ENCODE results near the gene MSLN. TPM values are rescaled to one million over a fixed set of nuclear protein-coding genes. Genes with fewer than 3 reads are reported as not detected.

Gene MSLN
- total RNA-seq, 1 donor from 2014 or later = 0.77 TPM

DNA sequence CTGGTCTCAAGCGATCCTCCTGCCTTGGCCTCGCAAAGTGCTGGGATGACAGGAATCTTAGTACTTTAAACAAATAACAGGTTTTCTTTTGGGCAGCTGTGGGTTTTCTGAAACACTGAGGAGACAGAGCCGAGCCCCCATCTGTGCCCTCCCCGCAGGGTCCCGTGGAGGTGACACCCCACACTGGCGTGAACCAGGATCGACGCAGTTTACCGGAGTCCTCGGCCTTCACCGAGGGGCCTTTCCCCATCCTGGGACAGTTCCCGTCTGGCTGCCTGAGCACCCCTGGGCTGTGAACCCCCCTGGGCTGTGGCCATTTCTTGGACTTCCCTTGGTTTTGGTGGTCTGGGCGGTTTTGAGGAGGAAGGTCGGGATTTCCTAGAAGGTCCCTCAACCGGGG is 55.3 kb downstream of the MSLN start:
- no peaks in the 10 kb centered on the region for H3K4me1 Mint-ChIP-seq (ENCODE audit: unreplicated experiment)

DNA sequence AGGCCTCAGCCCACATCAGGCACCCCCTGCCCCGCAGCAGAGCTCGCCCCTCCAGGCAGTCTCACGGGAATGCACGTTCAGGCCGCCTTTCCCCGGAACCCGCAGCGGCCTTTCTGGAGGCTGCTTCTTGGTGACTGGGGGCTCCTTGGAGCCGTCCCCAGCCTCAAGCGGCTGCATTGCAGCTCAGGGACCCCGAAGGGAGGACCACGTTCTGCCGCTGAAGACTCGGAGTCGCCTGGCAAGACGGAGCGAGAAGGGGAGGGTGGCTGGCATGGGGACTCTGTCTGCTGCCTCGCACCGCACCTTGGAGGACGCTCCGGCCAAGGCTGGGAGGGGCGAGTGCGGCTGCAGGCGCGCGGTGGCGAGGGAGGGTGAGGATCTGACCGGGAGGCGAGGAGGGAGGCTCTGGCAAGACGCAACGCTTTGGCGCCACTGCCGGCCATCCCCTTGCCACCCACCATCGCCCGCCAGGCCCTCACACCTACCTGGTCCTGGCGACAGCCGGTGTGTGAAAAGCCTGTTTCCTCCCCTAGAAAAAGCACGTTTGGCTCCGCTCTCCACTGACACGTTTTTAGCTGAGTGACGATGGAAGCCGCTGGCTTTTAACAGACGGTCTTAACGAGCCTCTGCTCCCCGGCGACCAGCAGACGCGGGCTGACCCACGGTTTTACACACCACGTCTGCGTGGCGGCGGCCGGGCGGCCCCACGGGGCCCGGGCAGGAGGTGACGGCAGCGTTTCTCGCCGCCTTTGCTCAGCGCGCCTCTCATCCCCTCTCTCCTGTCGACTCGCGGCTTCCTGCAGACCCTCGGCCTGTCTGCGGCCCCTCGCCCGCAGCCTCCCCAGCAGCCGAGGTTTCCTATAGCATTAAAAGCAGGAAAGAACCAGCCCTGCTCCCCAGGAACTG is 56.7 kb downstream of the MSLN start:
- Mint-ChIP-seq H3K4me1 (ENCODE audit: unreplicated experiment) (no peaks in the 10 kb centered on the region), H3K27ac (no peak overlapping the region), H3K4me3 (no peak overlapping the region), H3K9me3 (no peaks in the 10 kb centered on the region), H3K36me3 (no peaks in the 10 kb centered on the region), H3K27me3 (peaks cover 20% of the 10 kb centered on the region)
- no peak for DNase-seq (ENCODE audit: extremely low spot score, unreplicated experiment)
- TF ChIP-seq, protein P1, sequence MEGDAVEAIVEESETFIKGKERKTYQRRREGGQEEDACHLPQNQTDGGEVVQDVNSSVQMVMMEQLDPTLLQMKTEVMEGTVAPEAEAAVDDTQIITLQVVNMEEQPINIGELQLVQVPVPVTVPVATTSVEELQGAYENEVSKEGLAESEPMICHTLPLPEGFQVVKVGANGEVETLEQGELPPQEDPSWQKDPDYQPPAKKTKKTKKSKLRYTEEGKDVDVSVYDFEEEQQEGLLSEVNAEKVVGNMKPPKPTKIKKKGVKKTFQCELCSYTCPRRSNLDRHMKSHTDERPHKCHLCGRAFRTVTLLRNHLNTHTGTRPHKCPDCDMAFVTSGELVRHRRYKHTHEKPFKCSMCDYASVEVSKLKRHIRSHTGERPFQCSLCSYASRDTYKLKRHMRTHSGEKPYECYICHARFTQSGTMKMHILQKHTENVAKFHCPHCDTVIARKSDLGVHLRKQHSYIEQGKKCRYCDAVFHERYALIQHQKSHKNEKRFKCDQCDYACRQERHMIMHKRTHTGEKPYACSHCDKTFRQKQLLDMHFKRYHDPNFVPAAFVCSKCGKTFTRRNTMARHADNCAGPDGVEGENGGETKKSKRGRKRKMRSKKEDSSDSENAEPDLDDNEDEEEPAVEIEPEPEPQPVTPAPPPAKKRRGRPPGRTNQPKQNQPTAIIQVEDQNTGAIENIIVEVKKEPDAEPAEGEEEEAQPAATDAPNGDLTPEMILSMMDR (conservative IDR thresholded peaks at IDR 0.05) = no peak

More for the DNA sequence above, 55.3 kb downstream of the MSLN start:
- no peak overlapping the region for H3K4me3 Mint-ChIP-seq
- H3K9me3 Mint-ChIP-seq = no peaks in the 10 kb centered on the region
- DNase-seq (ENCODE audit: extremely low spot score, unreplicated experiment) = no peak
- H3K27me3 Mint-ChIP-seq = peaks cover 26% of the 10 kb centered on the region
- no peaks in the 10 kb centered on the region for H3K36me3 Mint-ChIP-seq
- no peak overlapping the region for H3K27ac Mint-ChIP-seq
- TF ChIP-seq, protein P1 (conservative IDR thresholded peaks at IDR 0.05) = no peak

DNA sequence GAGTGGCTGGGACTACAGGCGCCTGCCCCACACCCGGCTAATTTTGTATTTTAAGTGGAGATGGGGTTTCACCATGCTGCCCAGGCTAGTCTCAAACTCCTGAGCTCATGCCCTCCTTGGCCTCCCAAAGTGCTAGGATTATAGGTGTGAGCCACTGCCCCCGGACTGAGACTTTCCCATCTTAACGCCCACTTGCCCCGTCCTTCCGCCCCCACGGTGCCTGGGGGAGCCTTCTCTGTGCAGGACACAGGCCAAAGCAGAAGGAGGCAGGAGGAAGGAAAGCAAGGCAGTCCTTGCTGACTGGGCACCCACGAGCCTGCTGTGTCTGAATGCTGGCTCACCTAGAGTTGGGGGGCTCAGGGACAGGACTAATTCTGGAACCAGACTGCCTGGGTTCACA is 57.6 kb downstream of the MSLN start:
- Mint-ChIP-seq H3K4me1 (ENCODE audit: unreplicated experiment) (no peaks in the 10 kb centered on the region), H3K9me3 (no peaks in the 10 kb centered on the region), H3K36me3 (no peaks in the 10 kb centered on the region), H3K4me3 (no peak overlapping the region), H3K27ac (no peak overlapping the region), H3K27me3 (peaks cover 12% of the 10 kb centered on the region)
- no peak for DNase-seq (ENCODE audit: extremely low spot score, unreplicated experiment)
- TF ChIP-seq, protein P1 (conservative IDR thresholded peaks at IDR 0.05) = no peak

Small RNAs within 50 kb of the gene (microRNA-seq; reads per million reads assigned to microRNA genes)
- gene MIR662 = not detected

Other genes with a start within 250 kb of the MSLN start
- 50.1 and 52.3 TPM in 2 replicates for gene CAPN15, start 233.0 kb upstream of the MSLN start, total RNA-seq (ENCODE audit: low replicate concordance)
- gene PRR35, start 200.3 kb upstream of the MSLN start, total RNA-seq (ENCODE audit: low replicate concordance) = 0.12 TPM in 2 replicates
- gene NHLRC4, start 193.7 kb upstream of the MSLN start, total RNA-seq (ENCODE audit: low replicate concordance) = 0.52 and 1.4 TPM in 2 replicates
- gene PIGQ, start 190.8 kb upstream of the MSLN start, total RNA-seq (ENCODE audit: low replicate concordance) = 58.2 and 83.5 TPM in 2 replicates
- gene RAB40C, start 170.7 kb upstream of the MSLN start, total RNA-seq (ENCODE audit: low replicate concordance) = 21.4 and 26.5 TPM in 2 replicates
- gene WFIKKN1, start 129.7 kb upstream of the MSLN start, total RNA-seq (ENCODE audit: low replicate concordance) = 0.71 and 9.0 TPM in 2 replicates
- gene METTL26, start 124.4 kb upstream of the MSLN start, total RNA-seq (ENCODE audit: low replicate concordance) = 74.4 and 77.0 TPM in 2 replicates
- gene MCRIP2, start 118.9 kb upstream of the MSLN start, total RNA-seq (ENCODE audit: low replicate concordance) = 36.8 and 39.1 TPM in 2 replicates
- gene WDR90, start 111.4 kb upstream of the MSLN start, total RNA-seq (ENCODE audit: low replicate concordance) = 75.8 and 102 TPM in 2 replicates
- gene RHOT2, start 92.6 kb upstream of the MSLN start, total RNA-seq (ENCODE audit: low replicate concordance) = 146 and 163 TPM in 2 replicates
- 2.2 and 2.7 TPM in 2 replicates for gene RHBDL1, start 85.1 kb upstream of the MSLN start, total RNA-seq (ENCODE audit: low replicate concordance)
- gene STUB1, start 80.3 kb upstream of the MSLN start, total RNA-seq (ENCODE audit: low replicate concordance) = 74.7 and 80.3 TPM in 2 replicates
- 63.3 and 65.2 TPM in 2 replicates for gene JMJD8, start 76.4 kb upstream of the MSLN start, total RNA-seq (ENCODE audit: low replicate concordance)
- 18.2 and 21.0 TPM in 2 replicates for gene WDR24, start 70.3 kb upstream of the MSLN start, total RNA-seq (ENCODE audit: low replicate concordance)
- 3.9 and 4.3 TPM in 2 replicates for gene FBXL16, start 54.9 kb upstream of the MSLN start, total RNA-seq (ENCODE audit: low replicate concordance)
- gene METRN, start 45.6 kb upstream of the MSLN start, total RNA-seq (ENCODE audit: low replicate concordance) = 37.0 and 97.1 TPM in 2 replicates
- gene ANTKMT, start 39.6 kb upstream of the MSLN start, total RNA-seq (ENCODE audit: low replicate concordance) = 33.5 and 34.8 TPM in 2 replicates
- gene CCDC78, start 34.3 kb upstream of the MSLN start, total RNA-seq (ENCODE audit: low replicate concordance) = 1.2 and 3.9 TPM in 2 replicates
- gene HAGHL, start 33.6 kb upstream of the MSLN start, total RNA-seq (ENCODE audit: low replicate concordance) = 5.6 and 8.5 TPM in 2 replicates
- gene CIAO3, start 19.7 kb upstream of the MSLN start, total RNA-seq (ENCODE audit: low replicate concordance) = 41.4 and 44.5 TPM in 2 replicates
- gene RPUSD1, start 27.6 kb downstream of the MSLN start, total RNA-seq (ENCODE audit: low replicate concordance) = 23.7 and 26.6 TPM in 2 replicates
- gene CHTF18, start 27.9 kb downstream of the MSLN start, total RNA-seq (ENCODE audit: low replicate concordance) = 53.4 and 105 TPM in 2 replicates
- not detected in 2 replicates for gene GNG13, start 40.0 kb downstream of the MSLN start, total RNA-seq (ENCODE audit: low replicate concordance)
- 20.8 and 21.4 TPM in 2 replicates for gene LMF1, start 210.2 kb downstream of the MSLN start, total RNA-seq (ENCODE audit: low replicate concordance)
- gene SOX8, start 221.0 kb downstream of the MSLN start, total RNA-seq (ENCODE audit: low replicate concordance) = 1.4 and 6.7 TPM in 2 replicates